Stimulated activated naive CD8-positive, alpha-beta T cell treated with anti-CD3 and anti-CD28 coated beads, Interleukin-15, Interleukin-2, amounts not matched to agents 100 U/mL and 50 U/mL, for 24 hours (primary cell): ENCODE measurements around the gene BAAT.

ENCODE experiments used
- ATAC-seq: fragments of 150-1000 bp; cut with Tn5 transposase; one replicate; pipeline ENCODE4 v1.10.0; 2021
- DNase-seq: peaks from one replicate; pipeline ENCODE4 v3.0.0; 2021

The BAAT gene

DNA sequence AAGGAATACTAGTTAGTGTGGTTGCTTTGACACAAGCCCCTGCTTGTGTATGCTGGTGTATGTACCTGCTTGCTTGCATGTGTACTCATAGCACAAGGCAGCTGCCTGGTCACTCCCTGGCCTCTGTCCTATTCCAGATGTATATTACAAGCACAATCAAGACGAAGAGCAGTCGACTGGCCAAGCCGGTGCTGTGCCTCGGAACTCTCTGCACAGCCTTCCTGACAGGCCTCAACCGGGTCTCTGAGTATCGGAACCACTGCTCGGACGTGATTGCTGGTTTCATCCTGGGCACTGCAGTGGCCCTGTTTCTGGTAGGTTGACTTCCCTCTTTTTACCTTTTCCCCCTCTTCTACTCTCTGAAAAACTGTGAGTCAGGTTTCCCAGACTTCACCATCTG is 72.1 kb downstream of the BAAT start:
- no peak for DNase-seq
- no peak for ATAC-seq

DNA sequence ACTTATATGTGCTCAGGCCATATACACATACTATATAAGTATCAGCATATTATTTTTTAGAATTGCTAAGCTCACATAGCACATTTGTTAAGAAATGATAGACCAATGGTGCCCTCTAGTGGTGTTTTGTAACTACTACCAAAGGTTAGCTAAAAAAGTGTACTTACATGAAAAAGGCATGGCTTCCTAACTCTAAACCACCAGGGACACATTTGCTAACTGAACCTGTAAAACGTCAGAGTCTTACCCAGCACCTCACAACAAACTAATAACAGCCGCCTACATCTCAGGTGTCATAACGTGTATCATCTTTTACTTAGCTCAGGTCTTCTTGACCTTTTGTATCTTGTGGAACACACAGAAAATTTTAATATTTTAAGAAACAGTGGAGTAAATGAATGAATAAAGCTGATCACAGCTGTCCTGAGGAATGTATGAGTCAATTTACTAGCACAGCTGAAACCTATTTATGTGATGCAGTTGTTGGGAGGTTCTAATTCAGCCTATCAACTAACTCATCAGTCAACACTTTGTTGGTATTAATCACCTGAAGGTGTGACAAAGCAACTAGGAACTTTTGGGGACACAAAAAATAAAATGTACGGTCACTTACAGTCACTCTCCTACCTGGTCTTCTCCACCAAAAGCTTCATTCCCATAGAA is 72.9 kb downstream of the BAAT start:
- peak; percentile 23 for ATAC-seq
- no peak for DNase-seq

DNA sequence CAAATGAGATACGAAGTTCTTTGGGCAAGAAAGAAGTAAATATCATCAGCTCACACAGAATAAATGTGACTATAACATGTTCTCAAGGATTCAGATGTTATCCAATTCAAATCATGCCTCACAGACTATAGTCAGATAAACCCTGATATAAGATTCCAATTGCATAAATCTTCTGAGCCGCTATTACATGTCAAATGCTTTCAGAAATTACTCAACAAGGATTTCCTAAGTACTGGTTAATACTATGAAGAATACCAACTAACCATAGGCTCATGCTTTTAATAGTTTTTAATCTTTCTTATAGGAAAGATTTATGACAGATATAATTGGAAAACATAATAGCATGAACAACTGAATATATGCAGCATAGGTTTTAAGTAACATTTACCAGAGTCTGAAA is 73.6 kb downstream of the BAAT start:
- ATAC-seq (no peak), DNase-seq (no peak)
